CD4-positive, alpha-beta T cell (primary cell): Measurements from ENCODE around the gene NPAS3. TPM values are rescaled to one million over a fixed set of nuclear protein-coding genes. Genes with fewer than 3 reads are reported as not detected.

Experiments used
- ATAC-seq: fragments of 200-7000 bp; cut with Tn5 transposase; one replicate; pipeline ENCODE4 v1.10.0; 2022; ENCODE audit warnings: mild to moderate bottlenecking; ENCODE audit not compliant: poor library complexity
- CTCF ChIA-PET: fragments of 350-600 bp; sonication (Branson Sonifier 250); formaldehyde crosslinking; loops from one replicate; lab custom pipeline; 2021; ENCODE audit warnings: antibody characterized with exemption, inconsistent platforms; lab: Charles Lee
- POLR2A ChIA-PET: fragments of 350-600 bp; sonication (Branson Sonifier 250); formaldehyde crosslinking; loops from one replicate; lab custom pipeline; 2021; ENCODE audit warnings: antibody characterized with exemption, inconsistent platforms; lab: Charles Lee
- DNase-seq, 14 experiments: peaks; one replicate each; pipeline ENCODE4 v3.0.0-alpha.2; 2013 to 2020; ENCODE audit warnings: mixed read lengths in 2 of 14
- H3K27ac ChIP-seq, 2 donors: one replicate each; pipeline versions ENCODE4 v1.5.1 to v1.7.0; 2013; ENCODE audit warnings: low read length in 2 of 2, low read depth in 1 of 2, mild to moderate bottlenecking in 1 of 2
- H3K27me3 ChIP-seq, 2 experiments: 1 replicate in 1 of 2; 2 replicates in 1 of 2; pipeline versions ENCODE4 v1.6.1 to v1.7.0; 2013; ENCODE audit warnings: low read length in 2 of 2, control low read depth in 1 of 2, mild to moderate bottlenecking in 1 of 2, moderate library complexity in 1 of 2; ENCODE audit not compliant: insufficient read depth in 2 of 2, control insufficient read depth in 1 of 2
- H3K36me3 ChIP-seq: one replicate; pipeline ENCODE4 v1.6.1; 2013; ENCODE audit warnings: low read length, control low read depth; ENCODE audit not compliant: insufficient read depth
- H3K4me1 ChIP-seq: one replicate; pipeline ENCODE4 v1.6.1; 2013; ENCODE audit warnings: low read length, control low read depth; ENCODE audit not compliant: insufficient read depth
- H3K4me3 ChIP-seq: one replicate; pipeline ENCODE4 v1.5.1; 2013; ENCODE audit warnings: mild to moderate bottlenecking, low read length, moderate library complexity
- H3K9me3 ChIP-seq, 2 experiments: 1 replicate in 1 of 2; 2 replicates in 1 of 2; pipeline versions ENCODE4 v1.6.1 to v1.7.0; 2013; ENCODE audit warnings: low read length in 2 of 2, mild to moderate bottlenecking in 2 of 2, control low read depth in 1 of 2, moderate library complexity in 1 of 2; ENCODE audit not compliant: control insufficient read depth in 1 of 2, insufficient read depth in 1 of 2
- H3K27ac Mint-ChIP-seq: one replicate; pipeline ENCODE4 v1.8.0; 2020; ENCODE audit warnings: mixed read lengths
- H3K27me3 Mint-ChIP-seq: one replicate; pipeline ENCODE4 v1.8.0; 2021; ENCODE audit warnings: mixed read lengths
- H3K36me3 Mint-ChIP-seq: one replicate; pipeline ENCODE4 v1.8.0; 2021; ENCODE audit warnings: low read depth, mixed read lengths
- H3K4me1 Mint-ChIP-seq: one replicate; pipeline ENCODE4 v1.8.0; 2021; ENCODE audit warnings: low read depth, mixed read lengths
- H3K4me3 Mint-ChIP-seq: one replicate; pipeline ENCODE4 v1.8.0; 2020; ENCODE audit warnings: mild to moderate bottlenecking, mixed read lengths
- H3K9me3 Mint-ChIP-seq: one replicate; pipeline ENCODE4 v1.8.0; 2020; ENCODE audit warnings: mixed read lengths
- CTCF ChIP-seq: fragments of 200-600 bp; IDR thresholded peaks from one replicate; pipeline ENCODE4 v1.8.0; 2022; ENCODE audit warnings: antibody characterized with exemption, mild to moderate bottlenecking
- intact Hi-C, 2 experiments: fragments of 100-400 bp; cut with DNase I in 1 of 2; cut with micrococcal nuclease in 1 of 2; formaldehyde crosslinking; loops; one replicate each; pipeline versions ENCODE4 v1.15.1 to v1.9.0; 2023 to 2025; cut with DNase I, micrococcal nuclease
- total RNA-seq, 174 experiments: library from RNA in 2 of 174; stranded (reverse) in 2 of 174; gene quantifications; one replicate each; pipeline ENCODE4 v1.2.3 and lab custom pipeline; 2021 to 2026

NPAS3 gene
- total RNA-seq, 2 experiments from 2014 or later: not detected

- DNase-seq (no peak), ATAC-seq (no peak)
- H3K4me3 Mint-ChIP-seq: no peak overlapping the region
- H3K4me1 Mint-ChIP-seq: no peaks in the 10 kb centered on the region
- H3K27me3 Mint-ChIP-seq: peaks cover 7% of the 10 kb centered on the region
- TF ChIP-seq CTCF: no peak
- Histone ChIP-seq H3K27ac (no peak overlapping the region), H3K4me1 (no peaks in the 10 kb centered on the region), H3K27me3 (no peaks in the 10 kb centered on the region), H3K36me3 (no peaks in the 10 kb centered on the region), H3K9me3 (peaks cover 0 to 3% of the 10 kb centered on the region in 2 experiments), H3K4me3 (no peak overlapping the region)
- H3K27ac Mint-ChIP-seq: no peak overlapping the region
- POLR2A ChIA-PET: no interaction called here
- CTCF ChIA-PET: no interaction called here
- H3K36me3 Mint-ChIP-seq: no peaks in the 10 kb centered on the region
- H3K9me3 Mint-ChIP-seq: peaks cover 6% of the 10 kb centered on the region
- intact Hi-C loops: no loop called here
Observed at GRCh38 chr14:32906672-32907071, 32.0 kb upstream of the NPAS3 start.

- no peak for TF ChIP-seq CTCF
- Histone ChIP-seq H3K27me3 (no peaks in the 10 kb centered on the region), H3K27ac (no peak overlapping the region), H3K4me3 (no peak overlapping the region), H3K9me3 (no peaks in the 10 kb centered on the region), H3K4me1 (no peaks in the 10 kb centered on the region), H3K36me3 (no peaks in the 10 kb centered on the region)
- DNase-seq (no peak), ATAC-seq (no peak)
- Mint-ChIP-seq H3K9me3 (peaks cover 6% of the 10 kb centered on the region), H3K27ac (no peak overlapping the region), H3K36me3 (no peaks in the 10 kb centered on the region), H3K27me3 (peaks cover 3% of the 10 kb centered on the region), H3K4me1 (no peaks in the 10 kb centered on the region), H3K4me3 (no peak overlapping the region)
- CTCF ChIA-PET: no interaction called here
- POLR2A ChIA-PET: no interaction called here
- intact Hi-C loops: no loop called here
Observed at GRCh38 chr14:32908196-32909084, 30.2 kb upstream of the NPAS3 start.

GRCh38 chr14:32913725-32914124 lies 25.0 kb upstream of the NPAS3 start:
- DNase-seq: no peak
- no peak for ATAC-seq
- CTCF ChIA-PET: no interaction called here

More at GRCh38 chr14:32913725-32914124, 25.0 kb upstream of the NPAS3 start:
- Histone ChIP-seq H3K9me3 (no peaks in the 10 kb centered on the region), H3K4me3 (no peak overlapping the region), H3K36me3 (no peaks in the 10 kb centered on the region), H3K27me3 (no peaks in the 10 kb centered on the region), H3K27ac (no peak overlapping the region), H3K4me1 (no peaks in the 10 kb centered on the region)
- Mint-ChIP-seq H3K9me3 (no peaks in the 10 kb centered on the region), H3K27me3 (no peaks in the 10 kb centered on the region), H3K4me3 (no peak overlapping the region), H3K36me3 (no peaks in the 10 kb centered on the region), H3K4me1 (no peaks in the 10 kb centered on the region), H3K27ac (no peak overlapping the region)
- intact Hi-C loops: no loop called here
- POLR2A ChIA-PET: no interaction called here
- no peak for TF ChIP-seq CTCF
